HepG2 (cell line): ENCODE measurements around the gene NOL4L. TPM values are rescaled to one million over a fixed set of nuclear protein-coding genes. Genes with fewer than 3 reads are reported as not detected.
A peak's percentile ranks its signal among the peaks of the same experiment; 100 is the strongest.

Experiments
- CC2D1A ChIP-seq: sonication (generic); formaldehyde crosslinking; IDR thresholded peaks from 2 replicates; pipeline ENCODE4 v1.8.1; 2023; ENCODE audit warnings: mild to moderate bottlenecking, missing genetic modification reagents
- CHD2 ChIP-seq: IDR thresholded peaks from 2 replicates; pipeline ENCODE4 v1.6.1; 2011; ENCODE audit warnings: low read depth, low read length, improper control_type of control experiment
- CSRNP2 ChIP-seq: sonication (generic); formaldehyde crosslinking; conservative IDR thresholded peaks from 2 replicates; pipeline ENCODE4 v1.8.0; 2022; ENCODE audit warnings: low read depth, missing genetic modification reagents
- GABPB1 ChIP-seq: IDR thresholded peaks from 2 replicates; pipeline ENCODE4 v1.6.1; 2016; ENCODE audit warnings: mild to moderate bottlenecking, missing genetic modification reagents, moderate library complexity, missing compliant biosample characterization
- GZF1 ChIP-seq: sonication (generic); formaldehyde crosslinking; IDR thresholded peaks from 2 replicates; pipeline ENCODE4 v1.5.1; 2020; ENCODE audit warnings: mild to moderate bottlenecking, missing genetic modification reagents
- KMT2A ChIP-seq: sonication (generic); formaldehyde crosslinking; IDR thresholded peaks from 2 replicates; pipeline ENCODE4 v1.4.0; 2020; ENCODE audit warnings: missing genetic modification reagents
- MXD3 ChIP-seq: IDR thresholded peaks from 2 replicates; pipeline ENCODE4 v1.6.1; 2016; ENCODE audit warnings: mild to moderate bottlenecking, missing biosample characterization, missing genetic modification reagents
- ONECUT2 ChIP-seq: sonication (generic); formaldehyde crosslinking; IDR thresholded peaks from 2 replicates; pipeline ENCODE4 v1.4.0; 2020; ENCODE audit warnings: missing genetic modification reagents
- SOX6 ChIP-seq, 2 experiments: fragments of 450-650 bp in 1 of 2; sonication (generic) in 1 of 2; formaldehyde crosslinking in 1 of 2; IDR thresholded peaks; 2 replicates each; pipeline versions ENCODE4 v1.4.0 to v1.6.1; 2017 to 2020; ENCODE audit warnings: antibody characterized with exemption in 1 of 2, mild to moderate bottlenecking in 1 of 2, missing genetic modification reagents in 1 of 2
- ZFP82 ChIP-seq: sonication (generic); formaldehyde crosslinking; IDR thresholded peaks from 2 replicates; pipeline ENCODE4 v1.5.1; 2020; ENCODE audit warnings: mild to moderate bottlenecking, missing genetic modification reagents, borderline replicate concordance
- ZNF616 ChIP-seq: sonication (generic); formaldehyde crosslinking; IDR thresholded peaks from 2 replicates; pipeline ENCODE4 v1.5.0; 2020; ENCODE audit warnings: low read depth, mild to moderate bottlenecking, missing genetic modification reagents
- ZNF777 ChIP-seq: sonication (generic); formaldehyde crosslinking; IDR thresholded peaks from 2 replicates; pipeline ENCODE4 v1.4.0; 2020; ENCODE audit warnings: missing genetic modification reagents
- ZSCAN29 ChIP-seq: sonication (generic); formaldehyde crosslinking; conservative IDR thresholded peaks from 2 replicates; pipeline ENCODE4 v1.4.0; 2020; ENCODE audit warnings: mild to moderate bottlenecking, missing genetic modification reagents
- polyA plus RNA-seq, 8 experiments: library from polyadenylated mRNA; depleted of rRNA in 3 of 8; stranded (reverse) in 7 of 8; unstranded in 1 of 8; fragments of >200 nt; fragmentation: Illumina TruSeq in 4 of 8; extraction: Trizol in 4 of 8; gene quantifications; 2 replicates each; pipeline versions ENCODE4 v1.2.1 to v1.2.3, GENCODE V29; 2011 to 2016; ENCODE audit warnings: low read depth in 4 of 8, missing spikeins in 1 of 8, mixed read lengths in 1 of 8; ENCODE audit not compliant: insufficient read depth in 1 of 8
- total RNA-seq, 5 experiments: library from RNA; depleted of rRNA; stranded (reverse); fragments of >200 nt; fragmentation: Illumina TruSeq; extraction: Trizol; gene quantifications; 2 replicates each; pipeline ENCODE4 v1.2.3, GENCODE V29; 2016; ENCODE audit warnings: low read depth in 1 of 5
- TF ChIP-seq, protein P1 (sequence below): sonication (generic); formaldehyde crosslinking; IDR thresholded peaks from 2 replicates; pipeline ENCODE4 v1.4.0; 2020; ENCODE audit warnings: missing genetic modification reagents, mild to moderate bottlenecking, borderline replicate concordance
- TF ChIP-seq, protein P2 (sequence below): sonication (generic); formaldehyde crosslinking; IDR thresholded peaks from 2 replicates; pipeline ENCODE4 v1.4.0; 2020; ENCODE audit warnings: missing genetic modification reagents
- TF ChIP-seq, protein P3 (sequence below): sonication (generic); formaldehyde crosslinking; IDR thresholded peaks from 2 replicates; pipeline ENCODE4 v1.4.0; 2020; ENCODE audit warnings: missing genetic modification reagents

NOL4L gene
- total and polyA plus RNA-seq, 2 of the 13 experiments (the other 11 are each of a cell fraction or from before 2014, with no cell fraction given) = 16.6 to 35.4 TPM

DNA sequence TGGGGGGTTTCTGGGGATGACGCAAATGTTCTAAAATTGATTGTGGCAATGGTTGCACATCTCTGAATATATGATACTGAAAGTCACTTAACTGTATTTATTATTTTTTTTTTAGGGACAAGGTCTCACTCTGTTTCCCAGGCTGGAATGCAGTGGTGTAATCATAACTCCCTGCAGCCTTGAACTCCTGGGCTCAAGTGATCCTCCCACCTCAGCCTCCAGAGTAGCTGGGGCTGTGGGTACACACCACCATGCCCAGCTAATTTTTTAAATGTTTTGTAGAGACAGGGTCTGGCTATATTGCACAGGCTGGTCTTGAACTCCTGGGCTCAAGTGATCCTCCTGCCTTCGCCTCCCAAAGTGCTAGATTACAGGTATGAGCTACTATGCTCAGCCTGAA, 33.4 kb downstream of the NOL4L start (continued):
- TF ChIP-seq, protein P1, sequence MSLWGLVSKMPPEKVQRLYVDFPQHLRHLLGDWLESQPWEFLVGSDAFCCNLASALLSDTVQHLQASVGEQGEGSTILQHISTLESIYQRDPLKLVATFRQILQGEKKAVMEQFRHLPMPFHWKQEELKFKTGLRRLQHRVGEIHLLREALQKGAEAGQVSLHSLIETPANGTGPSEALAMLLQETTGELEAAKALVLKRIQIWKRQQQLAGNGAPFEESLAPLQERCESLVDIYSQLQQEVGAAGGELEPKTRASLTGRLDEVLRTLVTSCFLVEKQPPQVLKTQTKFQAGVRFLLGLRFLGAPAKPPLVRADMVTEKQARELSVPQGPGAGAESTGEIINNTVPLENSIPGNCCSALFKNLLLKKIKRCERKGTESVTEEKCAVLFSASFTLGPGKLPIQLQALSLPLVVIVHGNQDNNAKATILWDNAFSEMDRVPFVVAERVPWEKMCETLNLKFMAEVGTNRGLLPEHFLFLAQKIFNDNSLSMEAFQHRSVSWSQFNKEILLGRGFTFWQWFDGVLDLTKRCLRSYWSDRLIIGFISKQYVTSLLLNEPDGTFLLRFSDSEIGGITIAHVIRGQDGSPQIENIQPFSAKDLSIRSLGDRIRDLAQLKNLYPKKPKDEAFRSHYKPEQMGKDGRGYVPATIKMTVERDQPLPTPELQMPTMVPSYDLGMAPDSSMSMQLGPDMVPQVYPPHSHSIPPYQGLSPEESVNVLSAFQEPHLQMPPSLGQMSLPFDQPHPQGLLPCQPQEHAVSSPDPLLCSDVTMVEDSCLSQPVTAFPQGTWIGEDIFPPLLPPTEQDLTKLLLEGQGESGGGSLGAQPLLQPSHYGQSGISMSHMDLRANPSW (CRISPR knock-in tag) = no peak
- TF ChIP-seq KMT2A (no peak), ZSCAN29 (no peak), CSRNP2 (no peak), ZFP82 (CRISPR knock-in tag) (no peak), CHD2 (no peak), MXD3 (CRISPR knock-in tag) (no peak), ONECUT2 (CRISPR knock-in tag) (no peak; the same call in 1 of the 2 replicates), GABPB1 (CRISPR knock-in tag) (no peak), CC2D1A (CRISPR knock-in tag) (no peak), ZNF616 (no peak), GZF1 (no peak), SOX6 (IDR thresholded peaks at IDR 0.05) (no peak), SOX6 (CRISPR knock-in tag; IDR thresholded peaks at IDR 0.05) (no peak), ZNF777 (CRISPR knock-in tag) (no peak)
- TF ChIP-seq, protein P2, sequence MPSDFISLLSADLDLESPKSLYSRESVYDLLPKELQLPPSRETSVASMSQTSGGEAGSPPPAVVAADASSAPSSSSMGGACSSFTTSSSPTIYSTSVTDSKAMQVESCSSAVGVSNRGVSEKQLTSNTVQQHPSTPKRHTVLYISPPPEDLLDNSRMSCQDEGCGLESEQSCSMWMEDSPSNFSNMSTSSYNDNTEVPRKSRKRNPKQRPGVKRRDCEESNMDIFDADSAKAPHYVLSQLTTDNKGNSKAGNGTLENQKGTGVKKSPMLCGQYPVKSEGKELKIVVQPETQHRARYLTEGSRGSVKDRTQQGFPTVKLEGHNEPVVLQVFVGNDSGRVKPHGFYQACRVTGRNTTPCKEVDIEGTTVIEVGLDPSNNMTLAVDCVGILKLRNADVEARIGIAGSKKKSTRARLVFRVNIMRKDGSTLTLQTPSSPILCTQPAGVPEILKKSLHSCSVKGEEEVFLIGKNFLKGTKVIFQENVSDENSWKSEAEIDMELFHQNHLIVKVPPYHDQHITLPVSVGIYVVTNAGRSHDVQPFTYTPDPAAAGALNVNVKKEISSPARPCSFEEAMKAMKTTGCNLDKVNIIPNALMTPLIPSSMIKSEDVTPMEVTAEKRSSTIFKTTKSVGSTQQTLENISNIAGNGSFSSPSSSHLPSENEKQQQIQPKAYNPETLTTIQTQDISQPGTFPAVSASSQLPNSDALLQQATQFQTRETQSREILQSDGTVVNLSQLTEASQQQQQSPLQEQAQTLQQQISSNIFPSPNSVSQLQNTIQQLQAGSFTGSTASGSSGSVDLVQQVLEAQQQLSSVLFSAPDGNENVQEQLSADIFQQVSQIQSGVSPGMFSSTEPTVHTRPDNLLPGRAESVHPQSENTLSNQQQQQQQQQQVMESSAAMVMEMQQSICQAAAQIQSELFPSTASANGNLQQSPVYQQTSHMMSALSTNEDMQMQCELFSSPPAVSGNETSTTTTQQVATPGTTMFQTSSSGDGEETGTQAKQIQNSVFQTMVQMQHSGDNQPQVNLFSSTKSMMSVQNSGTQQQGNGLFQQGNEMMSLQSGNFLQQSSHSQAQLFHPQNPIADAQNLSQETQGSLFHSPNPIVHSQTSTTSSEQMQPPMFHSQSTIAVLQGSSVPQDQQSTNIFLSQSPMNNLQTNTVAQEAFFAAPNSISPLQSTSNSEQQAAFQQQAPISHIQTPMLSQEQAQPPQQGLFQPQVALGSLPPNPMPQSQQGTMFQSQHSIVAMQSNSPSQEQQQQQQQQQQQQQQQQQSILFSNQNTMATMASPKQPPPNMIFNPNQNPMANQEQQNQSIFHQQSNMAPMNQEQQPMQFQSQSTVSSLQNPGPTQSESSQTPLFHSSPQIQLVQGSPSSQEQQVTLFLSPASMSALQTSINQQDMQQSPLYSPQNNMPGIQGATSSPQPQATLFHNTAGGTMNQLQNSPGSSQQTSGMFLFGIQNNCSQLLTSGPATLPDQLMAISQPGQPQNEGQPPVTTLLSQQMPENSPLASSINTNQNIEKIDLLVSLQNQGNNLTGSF = no peak
- TF ChIP-seq, protein P3, sequence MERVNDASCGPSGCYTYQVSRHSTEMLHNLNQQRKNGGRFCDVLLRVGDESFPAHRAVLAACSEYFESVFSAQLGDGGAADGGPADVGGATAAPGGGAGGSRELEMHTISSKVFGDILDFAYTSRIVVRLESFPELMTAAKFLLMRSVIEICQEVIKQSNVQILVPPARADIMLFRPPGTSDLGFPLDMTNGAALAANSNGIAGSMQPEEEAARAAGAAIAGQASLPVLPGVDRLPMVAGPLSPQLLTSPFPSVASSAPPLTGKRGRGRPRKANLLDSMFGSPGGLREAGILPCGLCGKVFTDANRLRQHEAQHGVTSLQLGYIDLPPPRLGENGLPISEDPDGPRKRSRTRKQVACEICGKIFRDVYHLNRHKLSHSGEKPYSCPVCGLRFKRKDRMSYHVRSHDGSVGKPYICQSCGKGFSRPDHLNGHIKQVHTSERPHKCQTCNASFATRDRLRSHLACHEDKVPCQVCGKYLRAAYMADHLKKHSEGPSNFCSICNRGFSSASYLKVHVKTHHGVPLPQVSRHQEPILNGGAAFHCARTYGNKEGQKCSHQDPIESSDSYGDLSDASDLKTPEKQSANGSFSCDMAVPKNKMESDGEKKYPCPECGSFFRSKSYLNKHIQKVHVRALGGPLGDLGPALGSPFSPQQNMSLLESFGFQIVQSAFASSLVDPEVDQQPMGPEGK = peak; percentile 68
